ENCODE results near the gene KRT36. TPM values are rescaled to one million over a fixed set of nuclear protein-coding genes. Genes with fewer than 3 reads are reported as not detected.

The KRT36 gene
- total RNA-seq, 2 donors from 2014 or later, result not detected

DNA sequence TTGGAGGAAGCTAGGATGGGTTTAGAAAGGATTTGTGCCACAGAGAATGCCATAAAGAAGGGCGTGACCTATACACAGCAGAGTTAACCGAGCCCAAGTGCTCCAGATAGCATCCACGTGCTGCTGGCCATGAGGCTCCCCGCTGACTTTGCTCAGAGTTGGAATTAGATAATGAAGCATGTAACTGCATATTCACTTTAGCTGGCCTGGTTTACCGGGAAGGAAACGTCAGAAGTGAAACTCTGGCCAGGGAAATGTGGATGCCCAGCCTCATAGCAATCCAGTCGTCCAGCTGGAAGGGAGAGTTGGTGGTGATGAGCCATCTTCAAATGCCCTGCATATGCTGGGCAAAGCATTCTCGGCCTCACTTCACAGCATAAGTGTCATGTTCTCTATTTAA is 14.8 kb downstream of the KRT36 start:
- Histone ChIP-seq H3K4me3 (no peak overlapping the region), H3K27me3 (replicated peaks; ENCODE audit: insufficient read depth) (no peaks in the 10 kb centered on the region), H3K4me1 (ENCODE audit: control insufficient read depth in 1 of 2, low read depth in 2 of 2) (no peaks in the 10 kb centered on the region), H3K27ac (no peak overlapping the region), H3K36me3 (no peaks in the 10 kb centered on the region), H3K9me3 (no peaks in the 10 kb centered on the region)
- DNase-seq (ENCODE audit: low spot score) (no peak), ATAC-seq (ENCODE audit: insufficient number of reproducible peaks, low FRiP score, low read depth) (no peak)
- TF ChIP-seq, protein P1, sequence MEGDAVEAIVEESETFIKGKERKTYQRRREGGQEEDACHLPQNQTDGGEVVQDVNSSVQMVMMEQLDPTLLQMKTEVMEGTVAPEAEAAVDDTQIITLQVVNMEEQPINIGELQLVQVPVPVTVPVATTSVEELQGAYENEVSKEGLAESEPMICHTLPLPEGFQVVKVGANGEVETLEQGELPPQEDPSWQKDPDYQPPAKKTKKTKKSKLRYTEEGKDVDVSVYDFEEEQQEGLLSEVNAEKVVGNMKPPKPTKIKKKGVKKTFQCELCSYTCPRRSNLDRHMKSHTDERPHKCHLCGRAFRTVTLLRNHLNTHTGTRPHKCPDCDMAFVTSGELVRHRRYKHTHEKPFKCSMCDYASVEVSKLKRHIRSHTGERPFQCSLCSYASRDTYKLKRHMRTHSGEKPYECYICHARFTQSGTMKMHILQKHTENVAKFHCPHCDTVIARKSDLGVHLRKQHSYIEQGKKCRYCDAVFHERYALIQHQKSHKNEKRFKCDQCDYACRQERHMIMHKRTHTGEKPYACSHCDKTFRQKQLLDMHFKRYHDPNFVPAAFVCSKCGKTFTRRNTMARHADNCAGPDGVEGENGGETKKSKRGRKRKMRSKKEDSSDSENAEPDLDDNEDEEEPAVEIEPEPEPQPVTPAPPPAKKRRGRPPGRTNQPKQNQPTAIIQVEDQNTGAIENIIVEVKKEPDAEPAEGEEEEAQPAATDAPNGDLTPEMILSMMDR (IDR thresholded peaks at IDR 0.05), result no peak

GRCh38 chr17:41468346-41468745 is 21.4 kb downstream of the KRT36 start:
- H3K4me1 ChIP-seq (ENCODE audit: control insufficient read depth in 1 of 2, low read depth in 2 of 2), result peaks cover 0 to 7% of the 10 kb centered on the region in 2 donors
- DNase-seq (ENCODE audit: low spot score), result no peak
- no peak overlapping the region for H3K4me3 ChIP-seq
- no peaks in the 10 kb centered on the region for H3K9me3 ChIP-seq
- no peaks in the 10 kb centered on the region for H3K27me3 ChIP-seq (replicated peaks; ENCODE audit: insufficient read depth)
- no peak overlapping the region for H3K27ac ChIP-seq
- TF ChIP-seq, protein P1 (IDR thresholded peaks at IDR 0.05), result no peak
- no peaks in the 10 kb centered on the region for H3K36me3 ChIP-seq
- ATAC-seq (ENCODE audit: insufficient number of reproducible peaks, low FRiP score, low read depth), result no peak

DNA sequence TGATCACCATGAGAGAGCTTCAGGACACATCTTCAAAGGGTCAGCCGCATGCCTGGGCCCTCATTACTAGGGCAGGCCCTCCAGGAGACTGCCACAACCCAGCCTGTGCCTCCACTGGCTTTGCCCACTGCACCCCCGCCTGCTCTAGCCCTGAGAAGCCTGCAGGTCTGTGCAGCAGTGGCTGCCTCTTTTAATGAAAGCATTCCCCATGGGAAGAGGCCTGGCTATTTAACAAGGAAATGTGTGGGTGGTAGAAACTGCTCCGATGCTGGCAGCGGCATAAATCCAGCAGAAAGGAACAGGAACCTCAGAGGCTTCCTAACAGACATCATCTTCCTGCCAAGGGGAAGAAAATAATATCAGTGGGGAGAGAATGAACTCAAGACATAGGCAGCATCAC is 22.1 kb downstream of the KRT36 start:
- no peak overlapping the region for H3K27ac ChIP-seq
- no peaks in the 10 kb centered on the region for H3K27me3 ChIP-seq (replicated peaks; ENCODE audit: insufficient read depth)
- ATAC-seq (ENCODE audit: insufficient number of reproducible peaks, low FRiP score, low read depth), result no peak
- peaks cover 0 to 7% of the 10 kb centered on the region in 2 donors for H3K4me1 ChIP-seq (ENCODE audit: control insufficient read depth in 1 of 2, low read depth in 2 of 2)
- H3K36me3 ChIP-seq, result no peaks in the 10 kb centered on the region
- DNase-seq (ENCODE audit: low spot score), result no peak
- H3K9me3 ChIP-seq, result no peaks in the 10 kb centered on the region
- no peak overlapping the region for H3K4me3 ChIP-seq
- TF ChIP-seq, protein P1 (IDR thresholded peaks at IDR 0.05), result no peak

GRCh38 chr17:41466988-41467387 is 22.7 kb downstream of the KRT36 start, which contains the start of gene KRT32:
Gene KRT32 (minus strand): TSS chr17:41467386. CDS start chr17:41467325, 61 bp downstream.
- Histone ChIP-seq H3K4me3 (no peak within 1 kb of the TSS), H3K36me3 (no peaks in the 10 kb centered on the region), H3K9me3 (no peaks in the 10 kb centered on the region), H3K4me1 (ENCODE audit: control insufficient read depth in 1 of 2, low read depth in 2 of 2) (peaks cover 0 to 7% of the 10 kb centered on the region in 2 donors), H3K27ac (no peak within 1 kb of the TSS), H3K27me3 (replicated peaks; ENCODE audit: insufficient read depth) (no peaks in the 10 kb centered on the region)
- no peak for DNase-seq (ENCODE audit: low spot score)
- no peak for ATAC-seq (ENCODE audit: insufficient number of reproducible peaks, low FRiP score, low read depth)
- TF ChIP-seq, protein P1 (IDR thresholded peaks at IDR 0.05), result no peak

- no peaks in the 10 kb centered on the region for H3K27me3 ChIP-seq (replicated peaks; ENCODE audit: insufficient read depth)
- TF ChIP-seq, protein P1 (IDR thresholded peaks at IDR 0.05), result no peak
- H3K4me1 ChIP-seq (ENCODE audit: control insufficient read depth in 1 of 2, low read depth in 2 of 2), result peaks cover 0 to 7% of the 10 kb centered on the region in 2 donors
- H3K4me3 ChIP-seq, result no peak overlapping the region
- ATAC-seq (ENCODE audit: insufficient number of reproducible peaks, low FRiP score, low read depth), result no peak
- no peak overlapping the region for H3K27ac ChIP-seq
- H3K9me3 ChIP-seq, result no peaks in the 10 kb centered on the region
- no peaks in the 10 kb centered on the region for H3K36me3 ChIP-seq
- DNase-seq (ENCODE audit: low spot score), result peak; percentile 21
Measured at GRCh38 chr17:41464682-41465081, 25.0 kb downstream of the KRT36 start.

All from thoracic aorta (tissue), 2 donors.